Peyer's patch (tissue), 4 donors: ENCODE data around the gene NFKB1.

ENCODE experiments used
- POLR2A ChIP-seq, 2 donors: fragments of 450-650 bp; IDR thresholded peaks; one replicate each; pipeline ENCODE4 v1.5.1; 2017; ENCODE audit warnings: antibody characterized with exemption in 2 of 2, mild to moderate bottlenecking in 2 of 2, moderate library complexity in 2 of 2
- TF ChIP-seq, protein P1 (sequence below), 6 experiments: fragments of 450-650 bp in 4 of 6; fragments of 200-600 bp in 2 of 6; sonication (generic) in 1 of 6; IDR thresholded peaks; one replicate each; pipeline ENCODE4 v1.5.1; 2017 to 2019; ENCODE audit warnings: antibody characterized with exemption in 6 of 6, mild to moderate bottlenecking in 3 of 6, moderate library complexity in 1 of 6

DNA sequence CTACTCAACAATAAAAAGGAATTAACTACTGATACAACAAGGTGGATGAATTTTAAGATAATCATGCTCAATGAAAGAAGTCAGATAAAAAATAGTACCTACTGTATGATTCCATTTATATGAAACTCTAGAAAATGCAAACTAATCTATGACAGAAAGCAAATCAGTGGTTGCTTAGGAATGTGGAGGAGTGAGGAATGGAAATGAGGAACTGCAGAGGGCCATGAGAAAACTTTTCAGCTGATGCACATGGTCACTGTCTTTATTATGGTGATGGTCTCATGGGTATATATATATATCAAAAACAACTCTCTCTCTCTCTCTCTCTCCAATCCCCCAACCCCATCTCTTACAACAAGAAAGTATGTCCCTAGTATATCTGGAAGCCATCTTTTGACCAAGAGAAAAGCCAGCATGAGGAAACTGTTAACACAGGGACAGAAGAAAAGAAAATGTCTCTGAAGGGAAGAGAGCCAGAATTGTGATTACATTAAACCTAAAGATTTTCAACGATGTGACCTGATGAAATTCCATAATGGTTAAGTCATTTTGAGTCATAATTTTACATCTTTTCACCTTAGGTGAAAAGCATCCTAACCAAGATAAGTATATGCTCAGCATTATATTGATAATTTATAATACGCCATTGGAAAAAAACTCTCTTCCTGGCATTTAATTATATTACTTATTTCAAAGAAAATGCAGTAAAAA is 8.5 kb upstream of the NFKB1 start:
- TF ChIP-seq, protein P1, sequence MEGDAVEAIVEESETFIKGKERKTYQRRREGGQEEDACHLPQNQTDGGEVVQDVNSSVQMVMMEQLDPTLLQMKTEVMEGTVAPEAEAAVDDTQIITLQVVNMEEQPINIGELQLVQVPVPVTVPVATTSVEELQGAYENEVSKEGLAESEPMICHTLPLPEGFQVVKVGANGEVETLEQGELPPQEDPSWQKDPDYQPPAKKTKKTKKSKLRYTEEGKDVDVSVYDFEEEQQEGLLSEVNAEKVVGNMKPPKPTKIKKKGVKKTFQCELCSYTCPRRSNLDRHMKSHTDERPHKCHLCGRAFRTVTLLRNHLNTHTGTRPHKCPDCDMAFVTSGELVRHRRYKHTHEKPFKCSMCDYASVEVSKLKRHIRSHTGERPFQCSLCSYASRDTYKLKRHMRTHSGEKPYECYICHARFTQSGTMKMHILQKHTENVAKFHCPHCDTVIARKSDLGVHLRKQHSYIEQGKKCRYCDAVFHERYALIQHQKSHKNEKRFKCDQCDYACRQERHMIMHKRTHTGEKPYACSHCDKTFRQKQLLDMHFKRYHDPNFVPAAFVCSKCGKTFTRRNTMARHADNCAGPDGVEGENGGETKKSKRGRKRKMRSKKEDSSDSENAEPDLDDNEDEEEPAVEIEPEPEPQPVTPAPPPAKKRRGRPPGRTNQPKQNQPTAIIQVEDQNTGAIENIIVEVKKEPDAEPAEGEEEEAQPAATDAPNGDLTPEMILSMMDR (IDR thresholded peaks at IDR 0.05) = no peak
- no peak for TF ChIP-seq POLR2A (IDR thresholded peaks at IDR 0.05)
